GM21717 (cell line): ENCODE measurements around the gene MNT.

Experiments
- ATAC-seq: cut with Tn5 transposase; IDR thresholded peaks from one replicate; pipeline ENCODE4 v1.9.1; 2021; ENCODE audit warnings: mild to moderate bottlenecking, moderate library complexity; ENCODE audit not compliant: unreplicated experiment

The MNT gene

DNA sequence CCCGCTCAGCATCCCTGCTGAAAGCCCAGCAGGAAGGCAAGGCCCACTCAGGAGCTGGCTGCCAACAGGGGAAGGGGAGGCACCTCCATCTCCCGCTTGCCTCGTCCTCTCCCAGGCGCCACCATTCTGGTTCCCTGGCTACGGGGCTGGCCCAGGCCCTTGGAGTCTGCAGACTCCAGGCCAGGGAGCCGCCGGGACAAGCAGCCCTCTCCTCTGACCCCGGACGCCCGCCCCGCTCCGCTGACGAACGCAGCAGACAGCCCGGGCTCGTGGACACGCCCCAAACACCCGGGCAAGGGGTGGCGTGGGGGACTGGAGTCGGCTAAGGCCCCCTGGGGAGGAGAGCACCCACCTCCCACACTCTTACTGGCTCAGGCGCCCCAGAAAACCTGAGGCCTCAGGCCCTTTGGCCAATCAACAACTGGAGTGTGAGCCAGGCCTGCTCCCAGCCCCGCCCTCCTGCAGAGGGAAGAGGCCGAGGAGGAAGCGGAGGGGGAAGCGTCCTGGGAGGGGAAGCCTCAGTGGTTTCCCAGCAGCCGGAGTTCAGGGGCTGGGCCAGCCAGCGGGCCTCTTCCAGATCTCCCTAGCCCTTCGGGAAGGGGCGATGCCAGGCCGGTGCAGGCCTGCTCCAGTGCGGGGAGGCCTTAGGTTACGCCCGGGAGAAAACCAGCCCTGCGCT, 4.2 kb downstream of the MNT start:
- ATAC-seq = no peak

DNA sequence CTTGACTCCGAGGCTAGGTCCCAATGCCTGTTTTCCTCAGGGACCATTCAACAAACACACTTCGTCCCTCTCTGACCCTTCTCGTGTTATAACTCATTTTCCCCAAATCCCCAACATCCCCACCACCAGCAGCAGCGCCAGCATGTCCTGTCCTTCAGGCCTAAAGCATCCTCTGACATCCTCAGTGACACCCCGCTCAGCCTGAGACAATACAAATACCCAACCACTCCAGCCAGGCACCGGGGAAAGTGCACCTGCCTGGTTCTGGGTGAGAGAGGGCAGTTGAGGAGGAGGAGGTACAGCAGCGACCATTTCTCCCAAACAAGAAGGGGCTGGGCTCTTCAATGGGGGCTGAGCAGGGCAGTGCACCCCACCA, 4.7 kb downstream of the MNT start:
- no peak for ATAC-seq

DNA sequence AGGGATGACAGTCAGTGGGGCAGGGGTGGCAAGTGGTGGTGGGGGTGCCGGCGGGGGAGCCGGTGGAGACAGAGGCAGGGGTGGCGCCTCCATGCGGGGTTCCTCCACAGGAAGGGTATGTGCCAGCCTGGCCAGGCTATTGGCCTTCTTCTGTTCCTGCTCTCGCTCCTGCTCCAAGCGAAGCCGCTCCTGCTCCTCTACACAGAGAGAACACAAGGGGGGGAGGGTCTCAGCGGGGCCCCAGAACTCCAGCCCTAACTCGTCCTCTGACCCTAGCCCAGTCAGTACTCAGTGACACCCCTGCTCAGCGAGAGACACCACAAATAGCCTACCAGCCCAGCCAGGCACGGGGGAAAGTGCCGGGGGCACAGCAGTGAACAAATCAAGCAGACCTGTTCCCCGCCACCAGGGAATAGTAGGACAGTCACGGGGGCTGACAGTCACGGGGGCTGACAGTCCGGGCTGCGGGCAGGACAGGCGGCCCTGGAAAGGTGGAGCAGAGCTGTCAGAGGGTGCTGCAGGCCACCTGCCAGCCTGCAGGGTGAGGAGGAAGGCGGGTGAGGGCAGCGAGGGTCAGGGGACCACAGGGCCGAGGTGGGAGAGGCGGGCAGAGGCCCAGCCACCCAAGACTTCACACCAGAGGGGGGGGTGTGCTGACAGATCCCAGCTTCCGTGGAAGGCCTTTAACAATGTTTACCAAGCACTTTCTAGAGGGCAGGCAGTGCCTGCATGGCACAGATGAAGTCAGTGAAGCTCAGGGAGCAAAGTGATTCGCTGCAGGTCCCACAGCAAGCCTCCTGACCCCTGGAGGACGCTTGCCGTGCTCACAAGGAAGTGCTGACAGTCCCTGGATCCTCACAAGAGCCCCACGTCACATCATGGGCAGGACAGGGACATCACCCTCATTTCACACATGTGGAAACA, 5.3 kb downstream of the MNT start:
- ATAC-seq = no peak

DNA sequence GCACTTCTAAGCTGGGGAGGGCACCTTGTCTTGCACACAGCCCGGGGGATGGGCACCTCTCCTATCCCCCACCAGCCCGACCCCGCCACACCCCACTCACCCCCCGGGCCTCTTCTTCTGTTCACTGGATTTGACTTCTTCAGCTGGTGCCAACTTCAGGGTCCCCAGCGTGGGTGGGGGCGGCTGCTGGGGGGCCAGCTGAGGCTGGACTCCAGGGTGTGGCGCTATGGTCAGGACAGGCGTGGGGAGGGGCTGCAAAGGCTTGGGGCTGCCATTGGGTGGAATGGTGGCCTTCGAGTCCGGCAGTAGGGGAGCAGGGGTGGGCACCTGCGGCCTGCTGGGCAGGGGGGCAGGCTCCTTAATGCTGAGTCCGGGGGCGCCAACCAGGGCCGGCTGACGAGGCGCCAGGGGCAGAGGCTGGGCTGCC, 6.1 kb downstream of the MNT start:
- ATAC-seq = no peak

DNA sequence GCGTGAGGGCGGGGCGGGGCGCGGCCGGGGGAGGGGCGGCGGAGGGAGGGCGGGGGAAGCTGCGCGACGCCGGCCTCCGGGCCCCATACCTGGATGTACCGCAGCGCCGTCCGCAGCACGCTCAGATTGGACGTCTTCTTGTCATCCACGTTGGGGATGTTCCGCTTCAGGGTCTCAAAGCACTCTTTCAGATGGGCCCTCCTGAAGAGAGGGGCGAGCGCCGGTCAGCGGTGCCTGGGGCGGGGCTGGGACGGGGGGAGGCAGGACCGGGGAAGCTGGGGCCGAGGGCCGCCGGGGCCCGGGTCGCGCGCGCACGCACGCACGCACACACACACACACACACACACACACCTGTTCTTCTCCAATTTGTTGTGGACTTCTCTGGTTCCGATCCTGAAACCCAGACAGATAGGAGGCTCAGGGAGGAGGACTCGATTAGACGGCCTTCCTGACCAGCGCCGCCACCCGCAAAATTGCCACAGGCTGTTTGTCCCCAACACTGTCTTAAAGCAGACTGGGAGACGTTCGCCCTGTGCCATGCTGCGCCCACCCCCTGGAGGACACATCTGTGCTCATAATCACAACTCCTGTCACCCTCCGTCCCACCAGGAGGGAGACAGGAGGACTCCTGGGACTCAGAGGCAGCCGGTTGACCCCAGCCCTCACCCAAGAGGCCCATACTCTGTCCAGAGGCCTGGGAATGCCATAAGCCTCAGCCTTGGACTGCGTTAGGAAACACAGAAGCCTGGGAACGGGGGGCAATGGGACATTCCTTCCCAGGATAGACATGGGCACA, 6.7 kb downstream of the MNT start:
- no peak for ATAC-seq

DNA sequence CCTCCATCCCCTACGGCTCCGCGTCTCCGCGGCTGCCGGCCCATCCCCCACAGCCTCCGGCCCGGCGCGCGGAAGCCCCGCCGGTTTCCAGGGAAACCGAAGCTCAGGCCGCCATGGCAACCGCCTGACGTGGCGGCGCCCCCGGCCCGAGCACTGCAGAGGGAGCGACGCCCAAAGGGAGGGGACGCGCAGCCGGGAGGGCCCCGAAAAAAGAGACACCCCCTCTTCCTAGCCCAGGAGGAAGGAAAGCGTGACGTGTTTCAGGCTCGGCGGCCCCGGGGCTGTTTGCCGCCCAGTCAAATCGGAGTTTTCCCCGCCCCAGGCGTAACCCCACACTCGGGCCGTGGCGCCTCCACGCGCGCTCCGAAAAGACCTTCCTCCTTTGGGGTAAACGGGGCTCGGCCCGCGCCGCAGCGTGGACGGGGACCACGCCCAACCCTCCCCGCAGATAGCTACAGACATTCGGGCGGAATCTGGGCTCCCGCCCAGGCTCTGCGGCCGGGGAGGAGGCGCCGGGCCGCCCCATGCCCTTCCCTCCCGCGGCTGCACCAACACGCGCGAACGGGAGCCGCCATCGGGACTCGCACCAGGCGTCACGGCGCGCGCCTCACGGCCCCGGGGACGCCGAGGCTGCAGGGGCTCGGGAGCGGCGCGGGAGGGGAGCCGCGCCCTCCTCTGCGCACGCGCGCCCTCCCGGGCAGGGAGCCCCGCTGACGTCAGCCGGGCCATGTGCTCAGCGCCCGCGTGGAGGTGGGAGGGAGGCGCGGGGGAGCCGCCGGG, 7.5 kb downstream of the MNT start:
- ATAC-seq = peak; percentile 17

DNA sequence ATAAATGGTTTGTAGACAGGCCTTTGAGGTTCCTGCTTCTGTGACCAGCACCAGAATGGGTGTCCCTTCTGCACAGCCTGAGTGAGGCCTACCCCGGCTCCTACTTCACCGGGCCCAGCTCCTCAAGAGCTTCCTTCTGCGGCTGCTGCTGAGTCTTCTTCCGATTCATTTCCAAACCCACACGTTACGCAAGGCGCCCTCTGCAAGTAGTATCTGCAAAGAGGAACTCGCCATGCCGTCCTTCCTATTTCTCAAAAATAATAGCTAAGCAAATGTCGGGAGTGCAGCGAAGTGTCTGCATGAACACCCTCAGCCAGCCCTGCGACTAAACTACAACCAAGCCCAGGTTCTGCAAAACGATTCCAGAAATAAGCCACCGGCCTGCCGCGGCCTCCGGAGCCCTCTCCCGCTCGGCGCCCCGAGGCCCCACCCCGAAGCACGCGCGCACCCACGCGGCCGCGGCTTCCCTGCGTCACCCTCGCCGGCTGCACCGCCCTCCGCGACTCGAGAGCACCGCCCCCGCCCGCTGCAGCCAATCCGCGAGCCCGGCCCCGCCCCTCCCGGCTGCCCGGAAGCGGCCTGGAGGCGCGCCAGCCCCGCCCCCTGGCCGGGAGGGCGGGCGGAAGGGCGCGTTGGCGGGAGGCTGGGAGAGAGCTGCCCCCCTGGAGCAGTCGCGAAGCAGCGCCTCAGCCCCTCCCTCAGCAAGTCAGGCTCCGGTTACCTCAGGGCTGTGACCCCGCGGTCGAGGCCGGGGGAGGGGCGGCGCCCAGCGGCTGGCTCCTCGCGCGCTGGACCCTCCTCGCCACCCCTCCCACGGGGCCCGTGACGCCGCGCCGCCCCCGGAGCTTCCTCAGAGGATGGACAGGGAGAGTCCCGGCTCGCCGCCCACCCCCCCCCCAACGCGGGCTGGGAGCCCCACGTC, 8.3 kb downstream of the MNT start:
- peak; percentile 34 for ATAC-seq

DNA sequence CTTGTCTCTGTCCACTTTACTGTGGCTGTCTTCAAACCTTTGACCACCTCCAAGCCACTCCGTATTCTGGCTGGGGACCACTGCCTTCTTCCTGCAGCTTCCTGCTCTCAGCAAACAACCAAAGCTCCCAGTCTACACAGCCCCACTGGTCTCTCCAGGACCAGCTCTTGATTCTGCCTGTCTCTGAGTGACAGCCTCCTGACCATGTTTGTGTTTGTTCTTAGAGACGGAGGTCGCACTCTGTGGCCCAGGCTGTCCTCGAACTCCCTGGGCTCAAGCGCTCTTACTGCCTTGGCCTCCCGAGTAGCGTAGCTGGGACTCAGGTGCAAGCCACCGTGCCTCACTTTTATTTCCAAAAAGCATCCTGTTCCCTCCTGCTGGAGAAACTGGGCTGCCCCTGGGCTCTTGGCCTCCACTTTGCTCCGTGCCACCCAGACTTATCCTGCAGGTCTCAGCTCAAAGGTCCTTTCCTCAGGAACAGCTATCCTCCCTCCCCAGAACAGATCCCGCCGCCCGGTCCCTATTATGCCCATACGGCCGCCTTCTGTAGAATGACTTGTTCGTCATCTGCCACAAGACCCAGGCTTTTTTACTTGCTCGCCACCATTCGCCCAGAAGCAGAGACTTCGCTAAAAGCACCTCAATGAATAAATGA, 9.1 kb downstream of the MNT start:
- ATAC-seq = no peak

DNA sequence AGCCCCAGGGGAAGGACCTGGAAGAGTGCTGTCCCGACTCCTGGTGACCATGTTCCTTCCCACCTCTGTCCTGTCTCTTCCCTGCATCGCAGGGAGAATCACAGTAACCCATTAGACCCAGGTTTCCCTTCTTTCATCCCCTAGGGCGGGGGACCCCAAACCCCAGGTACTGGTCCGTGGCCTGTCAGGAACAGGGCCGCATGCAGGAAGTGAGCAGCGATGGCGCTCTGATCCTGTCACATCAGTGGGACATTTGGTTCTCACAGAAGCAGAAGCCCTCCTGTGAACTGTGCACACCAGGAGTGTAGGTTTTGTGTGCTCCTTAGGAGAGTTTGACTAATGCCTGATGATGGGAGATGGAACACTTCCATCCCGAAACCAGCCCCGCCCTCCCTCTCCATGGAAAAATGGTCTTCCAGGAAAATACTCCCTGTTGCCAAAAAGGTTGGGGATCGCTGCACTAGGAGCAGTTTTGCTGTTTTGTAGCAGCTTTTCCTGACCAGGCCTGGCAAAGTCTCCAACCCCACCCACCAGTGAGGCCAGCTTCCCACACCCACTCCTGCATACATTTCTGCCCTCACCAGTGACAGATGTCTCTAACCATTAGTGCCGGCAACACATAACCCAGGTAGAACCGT, 10.5 kb downstream of the MNT start:
- ATAC-seq = no peak

DNA sequence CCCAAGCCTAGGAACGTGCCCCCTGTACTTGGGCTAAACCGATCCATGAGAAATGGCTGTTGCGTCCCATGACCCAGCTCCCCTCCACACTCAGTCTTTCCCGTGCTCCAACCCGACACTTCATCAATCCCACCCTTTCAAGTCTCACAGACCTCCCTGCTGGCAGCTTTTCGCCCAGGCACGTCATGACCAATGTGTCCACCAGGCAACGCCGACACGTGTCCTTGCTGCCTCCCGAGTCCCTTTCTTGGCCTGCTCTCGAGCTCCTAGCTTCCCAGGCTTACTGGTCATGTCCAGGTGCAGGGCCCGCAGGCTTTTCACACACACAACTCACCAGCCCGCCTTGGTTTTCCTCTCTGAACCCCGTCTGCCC, 12.2 kb downstream of the MNT start:
- ATAC-seq = no peak

DNA sequence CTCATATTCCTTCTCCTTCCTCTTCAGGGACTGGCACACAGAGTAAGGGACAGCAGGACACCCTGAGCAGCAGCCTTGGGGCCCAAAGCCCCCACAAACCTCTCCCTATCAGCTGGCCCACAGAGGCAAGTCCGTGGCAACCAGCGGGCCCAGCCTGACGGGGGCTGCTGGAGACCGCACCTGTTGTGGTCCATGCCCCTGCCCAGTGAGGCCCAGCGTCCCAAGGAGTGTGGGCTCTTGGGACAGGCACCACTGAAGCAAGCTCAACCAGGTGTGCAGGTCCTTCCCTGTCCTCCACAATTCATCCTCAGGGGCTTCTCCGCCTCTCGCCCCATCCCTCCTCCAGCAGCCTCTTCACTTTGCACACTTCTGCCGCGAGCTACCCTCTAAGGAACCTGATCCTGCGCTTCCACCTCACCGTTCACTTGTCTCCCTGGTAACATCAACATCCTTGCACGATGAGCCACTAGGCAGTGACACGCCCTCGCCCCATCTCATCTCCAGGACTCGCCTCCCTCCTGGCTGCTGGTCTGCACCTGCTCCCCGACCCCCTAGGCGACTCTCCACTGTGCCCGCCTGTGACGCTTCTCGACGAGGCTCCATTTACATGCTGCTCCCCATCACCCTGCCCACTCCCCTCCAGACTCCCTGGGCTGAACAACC, 12.7 kb downstream of the MNT start:
- ATAC-seq = no peak

DNA sequence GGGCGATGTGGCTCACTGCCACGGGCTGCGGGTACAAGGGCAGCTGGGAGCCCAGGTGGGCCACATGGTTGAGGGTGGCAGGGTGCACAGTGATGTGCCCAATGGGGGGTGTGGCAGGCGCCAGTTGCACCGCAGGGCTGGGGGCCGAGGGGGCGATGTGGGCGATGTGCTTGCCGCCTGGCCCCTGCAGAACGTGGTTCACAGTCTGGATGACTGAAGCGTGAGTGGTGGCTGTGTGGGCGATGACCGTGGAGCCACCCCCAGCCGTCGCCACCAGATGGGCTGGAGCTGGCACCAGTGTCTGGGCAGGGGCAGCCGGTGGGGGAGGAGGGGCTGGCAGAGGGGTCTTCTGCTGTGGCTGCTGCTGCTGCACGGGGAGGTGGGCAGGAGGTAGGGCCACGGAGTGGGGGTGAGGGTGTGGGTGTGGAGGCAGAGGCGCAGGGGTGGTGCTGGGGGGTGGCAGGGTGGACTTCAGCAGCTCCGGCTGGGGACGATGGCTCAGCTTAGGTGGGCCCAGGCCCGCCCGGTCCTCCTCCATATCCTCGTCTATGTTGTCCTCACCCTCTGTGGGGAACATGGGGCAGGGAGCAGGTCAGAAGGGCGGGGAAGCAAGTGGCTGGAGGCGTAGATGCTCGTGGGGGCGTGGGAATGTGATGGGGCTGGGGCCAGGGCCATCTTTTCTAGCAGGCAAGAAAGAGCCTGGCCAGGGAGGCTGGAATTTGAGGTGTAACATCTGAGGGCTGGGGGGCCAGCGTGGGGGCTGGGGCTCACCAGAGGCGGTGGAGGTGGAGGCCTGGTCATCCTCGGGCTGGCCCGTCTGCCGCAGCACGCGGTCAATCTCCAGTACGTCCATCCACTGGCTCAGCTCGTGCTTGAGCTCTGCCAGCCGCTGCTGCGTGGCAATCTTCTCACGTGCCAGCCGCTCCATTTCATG, 13.5 kb downstream of the MNT start:
- ATAC-seq = no peak

DNA sequence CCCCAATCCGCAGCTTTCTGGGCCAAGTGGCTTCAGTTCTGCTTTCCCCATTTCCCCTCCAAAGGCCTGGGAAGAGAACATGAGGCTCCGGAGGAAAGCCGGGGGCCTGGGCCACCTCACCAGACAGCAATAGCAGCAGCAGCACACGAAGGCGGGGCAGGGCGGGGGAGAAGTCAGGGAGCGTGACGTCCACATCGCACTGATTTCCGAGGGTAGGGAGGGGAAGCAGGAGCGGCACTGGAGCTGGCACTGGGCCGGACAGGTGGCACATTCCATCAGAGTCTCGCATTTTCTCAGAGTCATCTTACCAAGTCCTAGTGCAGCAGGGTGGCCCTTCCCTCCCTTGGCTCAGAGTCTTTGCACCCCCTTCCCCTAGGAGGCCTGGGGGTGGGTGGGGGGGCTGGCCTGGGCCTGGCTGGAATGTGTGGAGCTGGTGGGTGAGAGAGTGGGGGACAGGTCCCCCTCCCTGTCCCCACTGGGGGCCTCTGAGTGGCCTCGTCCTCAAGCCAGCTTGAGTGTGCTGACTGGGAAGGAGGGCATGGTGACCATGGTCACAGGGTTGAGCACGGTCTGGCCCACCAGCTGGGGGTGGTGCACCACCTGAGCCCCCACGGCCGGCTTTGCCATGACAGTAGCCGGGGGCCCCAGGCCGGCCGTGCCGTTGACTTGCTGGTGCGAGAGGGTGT, 14.3 kb downstream of the MNT start:
- no peak for ATAC-seq

DNA sequence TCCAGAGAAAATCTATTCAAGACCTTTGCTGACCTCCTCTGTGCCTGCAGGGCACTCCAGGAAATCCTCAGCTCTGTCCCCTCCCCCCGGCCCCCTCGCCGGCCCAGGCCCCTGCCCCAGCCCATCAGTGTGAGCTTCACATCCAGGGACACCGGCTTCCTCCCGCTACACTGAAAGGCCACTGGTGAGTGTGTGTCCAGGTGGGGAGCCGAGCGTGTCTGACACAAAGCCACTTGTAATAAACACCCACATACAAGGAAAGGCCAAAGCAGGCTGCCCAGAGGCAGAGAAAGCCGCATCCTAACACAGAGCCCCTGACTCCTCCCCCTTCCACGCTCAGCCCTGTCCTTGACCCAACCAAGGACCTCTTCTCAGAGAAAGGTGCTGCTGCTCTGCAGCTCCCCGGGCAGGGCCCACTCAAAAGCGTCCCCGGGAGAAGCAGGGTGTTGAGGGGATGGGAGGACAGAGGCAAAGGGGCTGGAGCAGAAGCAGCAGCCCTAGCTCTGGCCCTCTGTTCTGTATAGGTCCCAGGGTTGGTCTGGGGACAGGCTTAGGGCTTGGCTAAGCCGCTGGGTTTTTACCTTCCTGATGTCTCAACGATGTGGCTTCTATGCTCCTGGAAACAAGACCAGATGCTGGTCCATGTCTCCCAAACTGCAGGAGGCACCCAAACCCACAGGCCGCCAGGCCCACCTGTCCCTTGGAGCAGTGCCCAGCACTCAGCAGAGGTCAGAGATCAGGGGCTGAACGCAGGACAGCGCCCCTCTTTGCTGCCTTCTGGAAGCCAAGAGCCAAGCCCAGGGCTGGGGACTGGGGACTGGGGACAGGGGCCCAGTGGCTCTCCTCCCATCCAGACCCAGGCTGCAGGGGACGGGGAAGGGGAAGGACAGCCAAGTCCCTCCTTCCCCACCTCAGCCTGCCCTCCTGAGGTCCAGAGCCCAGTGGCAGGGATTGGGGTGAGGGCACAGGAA, 15.3 kb downstream of the MNT start:
- no peak for ATAC-seq

DNA sequence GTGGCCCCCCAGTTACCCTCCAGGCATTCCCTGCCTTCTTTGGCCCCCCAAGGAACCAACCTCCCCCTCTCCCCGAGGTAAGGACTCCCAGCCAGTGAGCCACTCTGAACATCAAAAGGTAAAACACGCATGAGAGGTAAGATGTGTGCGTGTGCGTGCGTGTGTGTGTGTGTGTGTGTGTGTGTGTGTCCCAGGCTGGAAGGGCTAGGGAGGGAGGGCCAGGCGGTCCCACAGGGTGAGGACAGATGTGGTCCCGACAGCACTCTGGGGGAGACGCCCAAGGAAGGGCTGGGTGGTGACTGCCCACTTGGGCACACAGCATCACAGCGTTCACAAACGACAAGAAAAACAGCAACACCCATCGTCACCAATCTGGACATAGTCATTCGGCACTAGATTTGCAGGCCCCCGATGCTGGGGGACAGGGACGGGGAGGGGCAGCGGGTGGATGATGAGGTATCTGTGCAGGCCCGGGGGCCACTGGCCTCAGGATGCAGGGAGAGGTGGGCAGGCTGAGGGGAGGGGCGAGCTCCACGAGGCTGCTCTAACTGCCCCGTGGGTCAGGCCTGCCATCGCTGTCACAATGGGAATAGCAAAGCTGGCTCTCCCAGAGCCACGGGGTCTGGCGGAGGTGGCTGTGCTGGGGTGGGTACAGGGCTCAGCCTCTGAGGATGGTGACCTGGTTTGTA, 16.3 kb downstream of the MNT start:
- no peak for ATAC-seq
